ENCODE results near the gene TMEM238L.
"Not testable (repeated sequence)": the region's sequence is repeated elsewhere in the genome, so short reads cannot be mapped to it uniquely, and the experiment has no call there.

TMEM238L gene, protein sequence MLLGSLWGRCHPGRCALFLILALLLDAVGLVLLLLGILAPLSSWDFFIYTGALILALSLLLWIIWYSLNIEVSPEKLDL

DNA sequence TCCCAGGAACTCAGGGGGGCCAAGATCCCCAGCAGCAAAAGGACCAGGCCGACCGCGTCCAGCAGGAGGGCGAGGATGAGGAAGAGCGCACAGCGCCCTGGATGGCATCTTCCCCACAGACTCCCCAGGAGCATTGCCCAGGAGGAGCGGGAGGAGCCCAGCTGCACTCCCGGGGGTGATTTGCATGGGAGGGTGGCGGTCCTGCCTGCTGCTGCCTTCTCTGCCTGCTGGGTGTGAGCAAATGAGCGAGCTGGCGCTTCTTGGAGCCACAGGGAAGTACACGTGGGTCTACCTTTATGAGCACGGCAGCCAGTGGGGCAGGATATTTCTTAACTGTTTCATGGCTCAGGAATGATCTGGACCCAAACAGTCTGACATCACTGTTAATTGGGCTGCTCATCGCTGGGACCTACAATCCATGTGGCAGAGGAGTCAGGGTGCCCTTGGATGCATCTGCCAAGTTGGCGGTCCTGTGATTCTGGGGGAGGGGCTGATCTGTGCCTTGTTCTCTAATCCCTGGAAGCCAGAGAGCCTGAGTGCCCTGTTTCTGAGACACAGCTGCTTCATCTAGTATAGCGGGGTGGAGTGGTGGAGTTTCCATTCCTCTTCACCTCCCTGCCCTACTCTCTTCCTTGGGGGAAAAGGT, at the start of gene TMEM238L:
Gene TMEM238L (minus strand): TSS at position 270 of the 646 bp plus-strand sequence. CDS start 136 bp downstream, at position 134.
- H4K20me1 ChIP-seq (ENCODE audit: insufficient read depth, low read length), result no peaks in the 10 kb centered on the region
- H3K4me1 ChIP-seq (ENCODE audit: low read length), result no peaks in the 10 kb centered on the region
- no peak within 1 kb of the TSS for H3K4me3 ChIP-seq (ENCODE audit: low read length)
- no peak within 1 kb of the TSS for H3K27ac ChIP-seq (ENCODE audit: low read length)
- H3K4me2 ChIP-seq (ENCODE audit: low read length), result no peak within 1 kb of the TSS
- no peak within 1 kb of the TSS for H3K9ac ChIP-seq (ENCODE audit: low read length)
- H3K36me3 ChIP-seq (replicated peaks; ENCODE audit: low read depth, low read length), result no peaks in the 10 kb centered on the region
- no peaks in the 10 kb centered on the region for H3K9me3 ChIP-seq (ENCODE audit: insufficient read depth, low read length)
- no peaks in the 10 kb centered on the region for H3K27me3 ChIP-seq (ENCODE audit: low read depth, low read length)
- H3K79me2 ChIP-seq (ENCODE audit: low read length), result no peaks in the 10 kb centered on the region
- H2AFZ ChIP-seq (ENCODE audit: low read depth, low read length), result no peak within 1 kb of the TSS
- TF ChIP-seq EZH2phosphoT487 (IDR thresholded peaks at IDR 0.05; ENCODE audit: low read depth), result no peak
- TF ChIP-seq, protein P1, sequence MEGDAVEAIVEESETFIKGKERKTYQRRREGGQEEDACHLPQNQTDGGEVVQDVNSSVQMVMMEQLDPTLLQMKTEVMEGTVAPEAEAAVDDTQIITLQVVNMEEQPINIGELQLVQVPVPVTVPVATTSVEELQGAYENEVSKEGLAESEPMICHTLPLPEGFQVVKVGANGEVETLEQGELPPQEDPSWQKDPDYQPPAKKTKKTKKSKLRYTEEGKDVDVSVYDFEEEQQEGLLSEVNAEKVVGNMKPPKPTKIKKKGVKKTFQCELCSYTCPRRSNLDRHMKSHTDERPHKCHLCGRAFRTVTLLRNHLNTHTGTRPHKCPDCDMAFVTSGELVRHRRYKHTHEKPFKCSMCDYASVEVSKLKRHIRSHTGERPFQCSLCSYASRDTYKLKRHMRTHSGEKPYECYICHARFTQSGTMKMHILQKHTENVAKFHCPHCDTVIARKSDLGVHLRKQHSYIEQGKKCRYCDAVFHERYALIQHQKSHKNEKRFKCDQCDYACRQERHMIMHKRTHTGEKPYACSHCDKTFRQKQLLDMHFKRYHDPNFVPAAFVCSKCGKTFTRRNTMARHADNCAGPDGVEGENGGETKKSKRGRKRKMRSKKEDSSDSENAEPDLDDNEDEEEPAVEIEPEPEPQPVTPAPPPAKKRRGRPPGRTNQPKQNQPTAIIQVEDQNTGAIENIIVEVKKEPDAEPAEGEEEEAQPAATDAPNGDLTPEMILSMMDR (IDR thresholded peaks at IDR 0.05; ENCODE audit: low read depth, low read length), result no peak

DNA sequence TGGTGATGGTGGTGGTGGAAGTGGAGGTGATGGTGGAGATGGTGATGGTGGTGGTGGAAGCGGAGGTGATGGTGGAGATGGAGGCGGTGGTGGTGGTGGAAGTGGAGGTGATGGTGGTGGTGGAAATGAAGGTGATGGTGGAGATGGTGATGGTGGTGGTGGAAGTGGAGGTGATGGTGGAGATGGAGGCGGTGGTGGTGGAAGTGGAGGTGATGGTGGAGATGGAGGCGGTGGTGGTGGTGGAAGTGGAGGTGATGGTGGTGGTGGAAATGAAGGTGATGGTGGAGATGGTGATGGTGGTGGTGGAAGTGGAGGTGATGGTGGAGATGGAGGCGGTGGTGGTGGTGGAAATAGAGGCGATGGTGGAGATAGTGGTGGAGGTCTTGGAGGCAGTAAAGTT, 42.7 kb upstream of the TMEM238L start:
- not testable (repeated sequence) for H3K4me2 ChIP-seq (ENCODE audit: low read length); H3K79me2 ChIP-seq (ENCODE audit: low read length); H2AFZ ChIP-seq (ENCODE audit: low read depth, low read length); H3K4me1 ChIP-seq (ENCODE audit: low read length); H3K27ac ChIP-seq (ENCODE audit: low read length); H3K27me3 ChIP-seq (ENCODE audit: low read depth, low read length); H3K9me3 ChIP-seq (ENCODE audit: insufficient read depth, low read length); H3K4me3 ChIP-seq (ENCODE audit: low read length); H3K9ac ChIP-seq (ENCODE audit: low read length); H4K20me1 ChIP-seq (ENCODE audit: insufficient read depth, low read length); H3K36me3 ChIP-seq (replicated peaks; ENCODE audit: low read depth, low read length)

DNA sequence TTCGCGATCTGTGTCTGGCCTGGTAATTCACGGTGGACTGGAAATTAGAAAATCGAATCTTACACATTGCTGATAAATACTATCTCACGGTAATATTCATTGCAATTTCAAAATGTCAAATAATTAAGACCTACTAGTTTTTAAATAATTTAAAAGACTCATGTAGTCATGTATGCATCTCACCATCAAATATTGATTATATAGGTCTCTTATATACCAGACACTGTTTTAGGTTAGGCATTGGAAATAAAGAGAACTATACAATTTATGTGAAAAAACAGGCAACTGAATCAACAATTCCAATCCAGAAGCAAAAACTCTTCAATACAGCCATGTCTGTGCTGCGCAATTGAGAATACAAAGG, 41.5 kb upstream of the TMEM238L start:
- peak overlapping the region; percentile 97; the same call in 1 of the 2 replicates for H3K4me2 ChIP-seq (ENCODE audit: low read length)
- H3K79me2 ChIP-seq (ENCODE audit: low read length), result no peaks in the 10 kb centered on the region
- 0 out of 2 replicates have a peak, but pooled peaks cover 4% of the 10 kb centered on the region for H3K27me3 ChIP-seq (ENCODE audit: low read depth, low read length)
- H3K9ac ChIP-seq (ENCODE audit: low read length), result no peak overlapping the region
- no peaks in the 10 kb centered on the region for H3K4me1 ChIP-seq (ENCODE audit: low read length)
- no peaks in the 10 kb centered on the region for H3K36me3 ChIP-seq (replicated peaks; ENCODE audit: low read depth, low read length)
- H3K27ac ChIP-seq (ENCODE audit: low read length), result no peak overlapping the region
- H4K20me1 ChIP-seq (ENCODE audit: insufficient read depth, low read length), result no peaks in the 10 kb centered on the region
- H3K9me3 ChIP-seq (ENCODE audit: insufficient read depth, low read length), result no peaks in the 10 kb centered on the region
- peak overlapping the region; percentile 79; the same call in 1 of the 2 replicates for H3K4me3 ChIP-seq (ENCODE audit: low read length)
- TF ChIP-seq EZH2phosphoT487 (IDR thresholded peaks at IDR 0.05; ENCODE audit: low read depth), result no peak
- TF ChIP-seq, protein P1 (IDR thresholded peaks at IDR 0.05; ENCODE audit: low read depth, low read length), result no peak
- H2AFZ ChIP-seq (ENCODE audit: low read depth, low read length), result no peak overlapping the region

DNA sequence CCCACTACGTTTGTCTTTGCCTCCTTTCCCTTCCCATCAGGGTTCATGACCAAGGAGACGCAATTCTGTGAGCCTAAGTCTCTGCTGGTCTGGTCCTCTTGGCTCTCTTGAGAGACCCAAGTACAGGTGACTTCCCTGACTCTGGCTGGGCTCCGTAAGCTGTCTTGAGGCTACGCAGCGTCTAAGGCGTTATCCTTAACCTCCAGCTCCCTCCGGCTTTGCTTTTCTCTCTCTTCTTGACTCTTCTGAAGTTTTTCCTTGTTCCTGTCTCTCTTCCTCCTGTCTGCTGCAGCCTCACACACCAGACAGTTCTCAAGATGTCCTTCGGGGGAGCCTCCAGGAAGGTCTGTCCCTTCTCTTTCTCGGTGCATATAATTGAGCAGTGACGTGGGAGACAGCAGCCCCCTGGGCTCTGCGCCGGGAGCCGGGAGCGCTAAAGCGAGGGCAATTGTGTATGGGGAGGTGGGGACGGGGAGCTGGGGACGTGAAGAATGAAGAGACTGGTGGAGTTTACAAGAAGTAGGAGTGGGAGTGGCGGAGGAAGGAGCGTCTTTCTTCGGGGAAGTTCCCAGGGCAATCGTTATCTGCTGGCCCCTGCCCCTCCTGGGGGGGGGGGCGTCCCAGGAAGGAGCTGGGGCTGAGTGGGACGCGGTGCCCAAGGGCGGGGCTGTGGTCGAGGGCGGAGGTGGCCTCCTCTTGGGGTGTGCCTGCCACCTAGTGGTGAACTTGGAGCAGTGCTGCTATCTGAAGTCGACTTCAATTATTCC, 40.9 kb upstream of the TMEM238L start:
- peak overlapping the region; percentile 79 for H3K4me3 ChIP-seq (ENCODE audit: low read length)
- no peak for TF ChIP-seq EZH2phosphoT487 (IDR thresholded peaks at IDR 0.05; ENCODE audit: low read depth)
- TF ChIP-seq, protein P1 (IDR thresholded peaks at IDR 0.05; ENCODE audit: low read depth, low read length), result peak; percentile 71
- H3K79me2 ChIP-seq (ENCODE audit: low read length), result no peaks in the 10 kb centered on the region
- H3K9me3 ChIP-seq (ENCODE audit: insufficient read depth, low read length), result no peaks in the 10 kb centered on the region
- H3K36me3 ChIP-seq (replicated peaks; ENCODE audit: low read depth, low read length), result no peaks in the 10 kb centered on the region
- peak overlapping the region; percentile 97 for H3K4me2 ChIP-seq (ENCODE audit: low read length)
- H2AFZ ChIP-seq (ENCODE audit: low read depth, low read length), result peak overlapping the region; percentile 93
- 0 out of 2 replicates have a peak, but pooled peaks cover 4% of the 10 kb centered on the region for H3K27me3 ChIP-seq (ENCODE audit: low read depth, low read length)
- H4K20me1 ChIP-seq (ENCODE audit: insufficient read depth, low read length), result no peaks in the 10 kb centered on the region
- H3K27ac ChIP-seq (ENCODE audit: low read length), result no peak overlapping the region
- H3K4me1 ChIP-seq (ENCODE audit: low read length), result no peaks in the 10 kb centered on the region
- H3K9ac ChIP-seq (ENCODE audit: low read length), result peak overlapping the region; percentile 30; the same call in 1 of the 2 replicates

All from OCI-LY3 (cell line).